GM21390 (cell line): ENCODE data around the gene UTP14A.
"Not testable (repeated sequence)": the region's sequence is repeated elsewhere in the genome, so short reads cannot be mapped to it uniquely, and the experiment has no call there.

Source experiments
- ATAC-seq: cut with Tn5 transposase; IDR thresholded peaks from one replicate; pipeline ENCODE4 v1.9.1; 2021; ENCODE audit not compliant: unreplicated experiment

UTP14A gene

GRCh38 chrX:129905787-129906580 lies at the start of gene UTP14A:
UTP14A (plus strand) TSS chrX:129906164; CDS start chrX:129906211, 47 bp downstream.
- peak; percentile 97 for ATAC-seq

- ATAC-seq = not testable (repeated sequence)
These were observed 46.8 kb upstream of the UTP14A start for GRCh38 chrX:129859134-129859533.

- ATAC-seq = not testable (repeated sequence)
These were observed 39.6 kb upstream of the UTP14A start for GRCh38 chrX:129866321-129866720.

GRCh38 chrX:129872524-129872923 lies 33.4 kb upstream of the UTP14A start:
- ATAC-seq = no peak

GRCh38 chrX:129875669-129876068 lies 30.3 kb upstream of the UTP14A start:
- ATAC-seq = no peak

- no peak for ATAC-seq
These were observed 29.1 kb upstream of the UTP14A start for GRCh38 chrX:129876771-129877305.

GRCh38 chrX:129877401-129877800 lies 28.6 kb upstream of the UTP14A start:
- ATAC-seq = no peak

GRCh38 chrX:129900054-129900453 lies 5.9 kb upstream of the UTP14A start:
- ATAC-seq = no peak

GRCh38 chrX:129908636-129909035 lies 2.7 kb downstream of the UTP14A start:
- no peak for ATAC-seq

- no peak for ATAC-seq
These were observed 19.5 kb downstream of the UTP14A start for GRCh38 chrX:129925305-129926092.

GRCh38 chrX:129930941-129931410 lies 25.0 kb downstream of the UTP14A start:
- ATAC-seq = peak; percentile 21

- ATAC-seq = peak; percentile 69
These were observed 25.5 kb downstream of the UTP14A start for GRCh38 chrX:129931411-129932015.

GRCh38 chrX:129932016-129932820 lies 26.3 kb downstream of the UTP14A start:
- ATAC-seq = peak; percentile 63

- ATAC-seq = peak; percentile 19
These were observed 26.9 kb downstream of the UTP14A start for GRCh38 chrX:129932821-129933321.

GRCh38 chrX:129933700-129934099 lies 27.7 kb downstream of the UTP14A start:
- ATAC-seq = no peak

GRCh38 chrX:129934461-129934860 lies 28.5 kb downstream of the UTP14A start:
- no peak for ATAC-seq

- ATAC-seq = no peak
These were observed 29.0 kb downstream of the UTP14A start for GRCh38 chrX:129934952-129935351.

GRCh38 chrX:129938081-129938480 lies 32.1 kb downstream of the UTP14A start:
- no peak for ATAC-seq

GRCh38 chrX:129939986-129940385 lies 34.0 kb downstream of the UTP14A start:
- no peak for ATAC-seq

- no peak for ATAC-seq
These were observed 34.8 kb downstream of the UTP14A start for GRCh38 chrX:129940721-129941120.
